ENCODE measurements around the gene STX5. TPM values are rescaled to one million over a fixed set of nuclear protein-coding genes. Genes with fewer than 3 reads are reported as not detected.

The STX5 gene
- total and polyA plus RNA-seq, 10 of the 15 experiments (the other 5 are each of a cell fraction or from before 2014, with no cell fraction given), result 3.8 to 35.4 (median 27.4) TPM

- in situ Hi-C loops (cut with MboI), result no loop called here
- CTCF ChIA-PET, result no interaction called here
These were observed 49.1 kb downstream of the STX5 start for GRCh38 chr11:62782753-62783152.

DNA sequence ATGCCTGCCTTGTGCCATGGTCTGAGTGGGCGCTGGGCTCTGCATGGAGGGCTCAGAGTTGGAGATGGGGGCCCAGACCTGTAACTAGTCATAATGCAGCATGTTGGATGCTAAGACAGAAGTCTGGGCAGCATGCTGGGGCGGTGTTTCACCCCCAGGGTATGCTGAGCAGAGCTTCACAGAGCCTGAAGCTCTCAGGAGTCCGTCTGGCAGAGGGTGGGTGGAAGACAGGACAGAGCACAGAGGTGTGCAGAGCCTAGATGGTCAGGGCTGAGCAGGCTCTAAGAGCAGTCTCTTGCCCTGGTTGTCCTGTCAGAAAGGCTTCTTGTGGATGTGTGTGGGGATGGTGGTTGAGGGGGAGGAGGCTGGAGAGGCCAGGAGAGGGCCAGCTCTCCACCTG lies 53.4 kb downstream of the STX5 start:
- ChIA-PET CTCF (interaction anchor here (0.6 to 9.6 kb wide), 3 partner anchors 8 to 106 kb away, joined by 3 to 85 read pairs (median 3); partner anchors contain the start of gene TMEM179B), RAD21 (ENCODE audit: unreplicated experiment) (interaction anchor here (1.1 kb wide), 1 partner anchor 8 kb away, joined by 4 read pairs; no protein-coding TSS in a partner anchor), SMC1A (ENCODE audit: uncharacterized antibody, unreplicated experiment) (no interaction called here), POLR2A (interaction anchor here (0.5 kb wide), 1 partner anchor 34 kb away, joined by 3 read pairs; no protein-coding TSS in a partner anchor)
- Histone ChIP-seq H3K4me1 (ENCODE audit: control insufficient read depth, insufficient read depth, low read length) (peaks cover 4% of the 10 kb centered on the region), H2AFZ (ENCODE audit: control insufficient read depth, low read depth, low read length) (no peak overlapping the region), H3K27me3 (replicated peaks in 1 of 2; ENCODE audit: control insufficient read depth in 2 of 2, insufficient read depth in 2 of 2, low read length in 1 of 2) (no peaks in the 10 kb centered on the region), H3K79me2 (ENCODE audit: control insufficient read depth, insufficient read depth, low read length) (peaks cover 2% of the 10 kb centered on the region), H3K27ac (ENCODE audit: control insufficient read depth, insufficient read depth) (no peak overlapping the region), H3K4me2 (ENCODE audit: control insufficient read depth, insufficient read depth) (no peak overlapping the region), H3K36me3 (ENCODE audit: control insufficient read depth in 2 of 2, insufficient read depth in 2 of 2, low read length in 1 of 2) (peaks cover 12 to 16% of the 10 kb centered on the region in 2 experiments; a peak in 3 of 4 replicates), H3K9me3 (replicated peaks; ENCODE audit: control insufficient read depth, insufficient read depth, low read length) (no peaks in the 10 kb centered on the region), H3K9ac (ENCODE audit: control insufficient read depth, insufficient read depth, low read length) (no peak overlapping the region), H4K20me1 (ENCODE audit: control insufficient read depth, insufficient read depth) (no peaks in the 10 kb centered on the region), H3K4me3 (no peak overlapping the region)
- FAIRE-seq (no peak), ATAC-seq (no peak; the same call in 2 of the 3 replicates), DNase-seq (ENCODE audit: low read depth, low spot score) (no peak)
- in situ Hi-C loops (cut with MboI), result no loop called here
- 92% methylated on average over 3 of the region's 3 CpGs for WGBS (ENCODE audit: insufficient coverage, insufficient replicate concordance, low lambda C conversion rate, missing lambda C conversion rate)
- no TSS peak for BruUV-seq (replicated peaks)
- intact Hi-C loops (cut with micrococcal nuclease; ENCODE audit: unreplicated experiment), result no loop called here
- TF ChIP-seq BACH1 (IDR thresholded peaks at IDR 0.05; ENCODE audit: borderline replicate concordance) (no peak), EGR1 (IDR thresholded peaks at IDR 0.05; ENCODE audit: borderline replicate concordance in 1 of 2, low read depth in 2 of 2, low read length in 2 of 2) (no peak), RBBP5 (conservative IDR thresholded peaks at IDR 0.05) (no peak), ZZZ3 (IDR thresholded peaks at IDR 0.05; ENCODE audit: control insufficient read depth, insufficient read length, low read depth) (no peak), WRNIP1 (IDR thresholded peaks at IDR 0.05; ENCODE audit: borderline replicate concordance, low read depth, low read length) (no peak), ZBTB4 (CRISPR knock-in tag; IDR thresholded peaks at IDR 0.05) (no peak), SMC3 (IDR thresholded peaks at IDR 0.05; ENCODE audit: borderline replicate concordance, low read length) (no peak), POU2F2 (IDR thresholded peaks at IDR 0.05; ENCODE audit: borderline replicate concordance, low read depth, low read length) (no peak), GATAD2B (conservative IDR thresholded peaks at IDR 0.05; ENCODE audit: low read depth) (no peak), SMAD1 (IDR thresholded peaks at IDR 0.05; ENCODE audit: low read depth, partially characterized antibody) (no peak)
- TF ChIP-seq, protein P1, sequence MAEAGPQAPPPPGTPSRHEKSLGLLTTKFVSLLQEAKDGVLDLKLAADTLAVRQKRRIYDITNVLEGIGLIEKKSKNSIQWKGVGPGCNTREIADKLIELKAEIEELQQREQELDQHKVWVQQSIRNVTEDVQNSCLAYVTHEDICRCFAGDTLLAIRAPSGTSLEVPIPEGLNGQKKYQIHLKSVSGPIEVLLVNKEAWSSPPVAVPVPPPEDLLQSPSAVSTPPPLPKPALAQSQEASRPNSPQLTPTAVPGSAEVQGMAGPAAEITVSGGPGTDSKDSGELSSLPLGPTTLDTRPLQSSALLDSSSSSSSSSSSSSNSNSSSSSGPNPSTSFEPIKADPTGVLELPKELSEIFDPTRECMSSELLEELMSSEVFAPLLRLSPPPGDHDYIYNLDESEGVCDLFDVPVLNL (IDR thresholded peaks at IDR 0.05; ENCODE audit: low read depth, low read length), result no peak

More at GRCh38 chr11:62782753-62783152, 49.1 kb downstream of the STX5 start:
- no peak for DNase-seq (ENCODE audit: low read depth, low spot score)
- TF ChIP-seq TCF3 (IDR thresholded peaks at IDR 0.05; ENCODE audit: borderline replicate concordance, insufficient read depth, low read depth, low read length), result no peak
- TF ChIP-seq IKZF2 (IDR thresholded peaks at IDR 0.05), result no peak
- no peak for TF ChIP-seq CEBPB (IDR thresholded peaks at IDR 0.05; ENCODE audit: borderline replicate concordance in 1 of 2, low read depth in 2 of 2, low read length in 2 of 2)
- no peak for TF ChIP-seq STAT1 (conservative IDR thresholded peaks at IDR 0.05)
- no peak for TF ChIP-seq CHD4 (IDR thresholded peaks at IDR 0.05)
- TF ChIP-seq YBX1 (IDR thresholded peaks at IDR 0.05), result no peak
- RAD21 ChIA-PET (ENCODE audit: unreplicated experiment), result no interaction called here
- no peak overlapping the region for H3K27ac ChIP-seq (ENCODE audit: control insufficient read depth, insufficient read depth)
- no peak overlapping the region for H2AFZ ChIP-seq (ENCODE audit: control insufficient read depth, low read depth, low read length)
- no peak overlapping the region for H3K4me3 ChIP-seq
- peaks cover 8 to 11% of the 10 kb centered on the region in 2 experiments; a peak in 3 of 4 replicates for H3K36me3 ChIP-seq (ENCODE audit: control insufficient read depth in 2 of 2, insufficient read depth in 2 of 2, low read length in 1 of 2)
- no peaks in the 10 kb centered on the region for H3K9me3 ChIP-seq (replicated peaks; ENCODE audit: control insufficient read depth, insufficient read depth, low read length)
- no TSS peak for BruUV-seq (replicated peaks)
- H3K4me1 ChIP-seq (ENCODE audit: control insufficient read depth, insufficient read depth, low read length), result no peaks in the 10 kb centered on the region; the same call in 1 of the 2 replicates
- intact Hi-C loops (cut with micrococcal nuclease; ENCODE audit: unreplicated experiment), result no loop called here
- 99% methylated on average over 7 of the region's 7 CpGs for WGBS (ENCODE audit: insufficient coverage, insufficient replicate concordance, low lambda C conversion rate, missing lambda C conversion rate)
- no peak for ATAC-seq
- no peak overlapping the region for H3K9ac ChIP-seq (ENCODE audit: control insufficient read depth, insufficient read depth, low read length)
- peaks cover 14% of the 10 kb centered on the region for H3K79me2 ChIP-seq (ENCODE audit: control insufficient read depth, insufficient read depth, low read length)
- SMC1A ChIA-PET (ENCODE audit: uncharacterized antibody, unreplicated experiment), result interaction anchor here (4.2 kb wide), 1 partner anchor 80 kb away, joined by 33 read pairs; no protein-coding TSS in a partner anchor
- H4K20me1 ChIP-seq (ENCODE audit: control insufficient read depth, insufficient read depth), result no peaks in the 10 kb centered on the region
- no peak for FAIRE-seq
- H3K27me3 ChIP-seq (replicated peaks in 1 of 2; ENCODE audit: control insufficient read depth in 2 of 2, insufficient read depth in 2 of 2, low read length in 1 of 2), result no peaks in the 10 kb centered on the region
- H3K4me2 ChIP-seq (ENCODE audit: control insufficient read depth, insufficient read depth), result no peak overlapping the region
- POLR2A ChIA-PET, result interaction anchor here (0.8 kb wide), 1 partner anchor 10 kb away, joined by 4 read pairs; no protein-coding TSS in a partner anchor
